HG02763 (cell line): ENCODE data around the gene KRTAP10-2.
"Not testable (repeated sequence)": the region's sequence is repeated elsewhere in the genome, so short reads cannot be mapped to it uniquely, and the experiment has no call there.

Experiments
- ATAC-seq: cut with Tn5 transposase; IDR thresholded peaks from one replicate; pipeline ENCODE4 v1.9.1; 2021; ENCODE audit warnings: mild to moderate bottlenecking, moderate library complexity; ENCODE audit not compliant: unreplicated experiment

The KRTAP10-2 gene

DNA sequence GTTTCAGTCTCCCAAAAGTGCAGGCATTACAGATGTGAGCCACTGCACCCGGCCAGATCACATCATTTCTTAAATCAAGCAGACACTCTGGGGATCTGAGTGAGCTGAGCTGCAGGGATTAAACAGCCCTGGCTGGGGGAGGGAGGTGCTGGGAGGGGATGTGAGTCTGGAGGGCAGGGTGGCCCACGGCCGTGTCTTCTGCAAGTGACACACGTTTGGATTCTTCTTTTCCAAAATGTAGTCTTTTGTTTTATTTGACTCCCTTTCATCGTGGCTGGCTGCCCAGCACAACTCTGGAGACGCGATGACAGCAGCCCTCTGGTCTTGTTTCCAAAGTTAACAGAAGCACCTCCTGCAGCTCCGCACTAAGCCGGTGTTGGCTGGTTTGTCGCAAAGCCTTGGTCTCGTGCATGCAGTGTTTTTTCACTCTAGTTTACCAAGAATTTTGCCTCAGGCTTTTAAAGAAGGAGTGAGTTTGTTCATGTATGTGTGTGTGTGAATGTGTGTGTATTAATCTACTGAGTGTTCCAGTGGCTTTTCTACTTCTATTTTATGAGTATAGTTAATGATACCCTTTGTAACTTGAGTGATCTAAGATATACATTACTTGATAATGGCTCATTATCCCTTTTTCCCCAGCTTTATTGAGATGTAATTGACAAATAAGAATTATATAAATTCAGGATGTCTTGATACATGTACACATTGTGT lies 31.9 kb upstream of the KRTAP10-2 start:
- ATAC-seq: no peak

DNA sequence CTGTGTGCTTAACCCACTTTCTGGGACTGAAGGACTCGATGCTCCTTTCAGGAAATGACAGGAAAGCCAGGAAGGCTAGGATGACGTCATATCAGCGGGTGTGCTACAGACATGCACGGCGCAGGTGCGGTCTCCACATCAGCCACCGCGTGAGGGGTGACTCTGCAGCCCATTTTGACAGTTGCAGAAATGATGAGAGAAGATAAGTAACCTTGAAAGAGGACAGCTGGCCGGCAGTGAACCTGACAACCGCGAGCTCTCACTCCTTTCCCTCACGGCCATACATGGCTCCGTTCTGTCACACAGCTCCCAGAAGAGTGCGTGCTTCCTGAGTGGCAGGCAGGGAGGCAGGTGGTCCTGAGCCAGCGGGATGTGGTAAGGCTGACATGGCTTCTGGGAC lies 30.8 kb upstream of the KRTAP10-2 start:
- ATAC-seq: no peak

DNA sequence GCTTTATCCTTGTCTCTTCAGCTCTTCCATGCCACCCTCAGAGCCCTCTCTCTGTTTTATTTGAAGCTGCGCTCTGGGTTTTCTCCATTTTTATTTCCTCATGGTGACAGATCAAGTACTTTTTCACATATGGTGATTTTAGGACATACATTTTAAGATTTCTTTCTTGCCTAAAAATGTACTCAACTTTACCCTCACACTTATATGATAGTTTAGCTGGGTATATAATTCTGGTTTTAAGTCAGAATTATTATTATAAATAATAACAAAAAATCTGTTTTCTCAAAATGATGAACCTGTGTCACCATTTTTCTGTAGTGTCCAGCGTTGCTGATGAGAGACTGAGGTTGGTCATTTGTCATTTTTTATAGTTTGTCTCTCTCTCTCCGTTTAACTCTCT lies 29.9 kb upstream of the KRTAP10-2 start:
- no peak for ATAC-seq

DNA sequence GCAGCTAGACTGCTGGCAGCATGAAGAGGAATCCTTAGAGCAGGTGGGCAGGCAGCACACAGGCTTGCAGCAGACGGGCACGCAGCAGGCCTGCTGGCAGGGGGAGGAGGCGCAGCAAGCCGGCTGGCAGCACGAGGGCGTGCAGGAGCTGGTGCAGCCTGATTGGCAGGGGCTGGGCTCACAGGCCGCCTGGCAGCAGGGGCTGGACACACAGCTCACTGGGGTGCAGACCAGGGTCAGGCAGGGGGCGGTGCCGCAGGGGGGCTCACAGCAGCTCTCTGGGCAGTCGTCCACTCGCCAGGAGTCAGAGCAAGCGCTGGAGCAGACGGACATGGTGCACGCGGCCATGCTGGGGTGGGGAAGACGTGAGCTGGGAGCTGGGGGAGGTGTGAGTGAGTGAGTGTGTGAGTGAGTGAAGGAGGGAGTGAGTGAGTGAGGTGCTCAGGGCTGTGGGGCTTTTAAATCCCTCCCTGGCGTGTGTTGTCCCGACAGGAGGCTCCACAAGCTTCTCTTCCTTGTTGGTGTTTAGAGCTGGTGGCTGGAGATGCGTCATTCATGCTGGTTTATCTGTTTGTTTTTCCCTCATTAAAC lies 29.0 kb upstream of the KRTAP10-2 start, which contains the start of gene KRTAP10-5:
KRTAP10-5 (minus strand) TSS at position 374 of the 591 bp plus-strand sequence; CDS start at position 348, 26 bp downstream.
- not testable (repeated sequence) for ATAC-seq

DNA sequence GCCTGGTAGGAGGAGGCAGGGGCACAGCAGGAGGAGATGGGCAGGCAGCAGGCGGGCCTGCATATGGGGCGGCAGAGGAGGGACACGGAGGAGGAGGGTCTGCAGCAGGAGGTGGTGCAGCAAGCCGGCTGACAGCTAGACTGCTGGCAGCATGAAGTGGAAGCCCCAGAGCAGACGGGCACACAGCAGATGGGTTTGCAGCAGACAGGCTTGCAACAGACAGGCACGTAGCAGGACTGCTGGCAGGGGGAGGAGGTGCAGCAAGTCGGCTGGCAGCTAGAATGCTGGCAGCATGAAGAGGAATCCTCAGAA lies 28.5 kb upstream of the KRTAP10-2 start:
- ATAC-seq: no peak

DNA sequence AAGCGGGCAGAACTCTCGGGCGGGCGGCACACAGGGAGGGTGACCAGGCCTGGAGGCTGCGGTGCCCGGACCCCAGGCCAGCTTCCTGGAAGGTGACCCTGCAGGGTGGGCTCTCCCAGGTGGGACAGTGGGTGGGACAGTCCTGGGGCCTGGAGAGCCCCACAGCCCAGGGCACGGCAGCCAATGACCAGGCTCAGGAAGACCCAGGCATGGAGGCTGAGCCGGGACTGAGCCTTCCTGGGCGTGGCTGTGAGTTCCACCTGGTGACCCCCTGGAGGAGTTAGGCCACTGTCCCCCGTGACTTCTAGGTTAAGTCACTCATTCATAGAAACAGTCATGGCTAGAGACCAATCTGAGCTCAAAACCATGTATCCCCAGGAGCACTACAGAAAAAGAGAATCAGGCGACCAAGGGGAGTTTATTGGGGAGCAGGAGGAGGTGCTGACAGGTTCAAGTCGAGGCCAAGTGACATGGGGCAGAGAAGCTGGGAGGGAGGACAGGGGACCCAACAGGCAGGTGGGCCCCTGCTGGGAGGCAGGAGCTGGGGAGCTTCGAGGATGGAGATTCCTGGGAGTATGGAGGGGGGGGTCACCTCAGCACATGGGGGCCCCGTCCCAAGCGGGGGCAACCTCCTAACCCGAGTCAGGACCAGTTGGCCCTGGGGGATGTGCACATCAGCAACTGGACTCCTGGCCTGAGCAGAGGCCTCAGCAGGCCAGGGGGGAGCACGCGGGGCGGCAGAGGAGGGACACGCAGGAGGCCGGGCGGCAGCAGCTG lies 27.9 kb upstream of the KRTAP10-2 start:
- ATAC-seq: no peak

DNA sequence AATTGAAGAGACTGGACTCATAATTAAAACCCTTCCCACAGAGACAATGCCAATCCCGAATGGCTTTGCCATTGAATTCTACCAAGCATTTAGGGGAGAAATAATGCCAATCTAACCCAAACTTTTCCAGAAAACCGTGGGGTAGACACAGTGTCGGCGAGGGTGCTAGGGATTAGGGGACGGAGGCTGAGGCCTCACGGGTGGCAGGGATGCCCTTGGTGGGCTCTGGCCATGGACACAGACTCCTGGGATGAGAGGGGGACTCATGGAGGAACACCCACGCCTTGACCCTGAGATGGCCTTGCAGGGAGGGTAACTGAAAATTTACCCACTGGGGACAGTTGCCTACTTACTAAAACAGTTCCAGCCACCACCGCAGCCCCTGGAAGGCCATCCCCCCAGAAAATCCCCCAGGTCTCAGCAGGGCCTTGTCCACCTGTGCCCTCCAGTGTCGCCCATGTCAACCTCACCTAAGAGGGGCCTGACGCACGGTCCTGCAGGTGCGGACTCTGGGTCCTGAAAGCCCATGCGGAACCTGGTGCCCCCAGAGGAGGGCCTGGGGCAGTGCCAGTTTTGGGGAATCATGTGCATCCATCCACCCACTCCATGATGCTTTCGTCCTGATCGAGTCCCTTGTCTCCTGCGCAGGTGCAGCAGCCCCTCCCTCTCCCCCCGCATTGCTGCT lies 27.2 kb upstream of the KRTAP10-2 start:
- no peak for ATAC-seq

DNA sequence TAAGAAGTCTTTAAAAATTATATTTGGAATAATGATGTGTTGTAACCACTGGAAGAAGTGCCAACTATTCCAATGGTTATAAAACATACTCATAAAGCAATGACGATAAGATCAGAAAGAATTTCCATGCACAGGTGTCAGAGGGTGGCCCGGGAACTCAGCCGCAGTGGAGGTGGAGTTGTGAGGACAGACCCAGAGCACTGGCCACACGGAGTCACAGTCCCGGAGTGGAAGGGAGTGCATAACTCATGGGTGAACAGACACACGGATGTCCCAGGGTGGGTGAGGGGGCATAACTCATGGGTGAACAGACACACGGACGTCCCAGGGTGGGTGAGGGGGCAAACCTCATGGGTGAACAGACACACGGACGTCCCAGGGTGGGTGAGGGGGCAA lies 24.7 kb upstream of the KRTAP10-2 start:
- no peak for ATAC-seq

DNA sequence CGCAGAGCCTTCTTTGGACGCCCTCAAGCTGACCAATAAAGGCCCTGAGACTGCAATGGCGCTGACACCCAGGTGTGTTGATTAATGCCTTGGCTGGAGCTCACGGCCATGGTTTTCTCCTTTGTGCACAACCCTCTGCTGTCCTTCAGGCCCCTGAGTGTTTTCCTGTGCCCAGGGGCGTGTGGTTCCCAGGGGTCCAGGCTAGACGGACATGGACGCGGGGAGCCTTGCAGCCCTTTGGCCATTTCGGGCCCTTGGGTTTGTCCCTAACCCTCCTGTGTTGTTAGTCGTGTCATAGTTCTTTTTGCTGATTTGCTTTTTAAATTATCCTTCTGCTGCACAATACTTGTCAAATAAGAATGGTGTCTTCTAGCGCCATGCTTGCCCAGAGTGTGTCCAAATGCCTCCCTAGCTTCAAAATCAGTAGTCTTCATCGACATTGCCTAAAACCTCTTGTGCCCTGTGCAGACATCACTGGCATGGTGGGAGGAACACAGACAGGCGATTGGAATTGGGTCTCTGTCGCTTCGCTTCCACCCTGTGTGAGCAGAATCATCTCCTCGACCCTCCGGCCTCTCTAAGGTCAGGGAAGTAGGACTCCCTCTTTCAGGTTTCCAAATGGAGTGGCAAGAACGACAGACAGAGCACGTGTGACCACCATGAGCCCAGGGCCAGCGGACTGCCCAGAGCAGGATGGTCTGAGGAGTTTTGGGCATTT lies 24.2 kb upstream of the KRTAP10-2 start:
- no peak for ATAC-seq

DNA sequence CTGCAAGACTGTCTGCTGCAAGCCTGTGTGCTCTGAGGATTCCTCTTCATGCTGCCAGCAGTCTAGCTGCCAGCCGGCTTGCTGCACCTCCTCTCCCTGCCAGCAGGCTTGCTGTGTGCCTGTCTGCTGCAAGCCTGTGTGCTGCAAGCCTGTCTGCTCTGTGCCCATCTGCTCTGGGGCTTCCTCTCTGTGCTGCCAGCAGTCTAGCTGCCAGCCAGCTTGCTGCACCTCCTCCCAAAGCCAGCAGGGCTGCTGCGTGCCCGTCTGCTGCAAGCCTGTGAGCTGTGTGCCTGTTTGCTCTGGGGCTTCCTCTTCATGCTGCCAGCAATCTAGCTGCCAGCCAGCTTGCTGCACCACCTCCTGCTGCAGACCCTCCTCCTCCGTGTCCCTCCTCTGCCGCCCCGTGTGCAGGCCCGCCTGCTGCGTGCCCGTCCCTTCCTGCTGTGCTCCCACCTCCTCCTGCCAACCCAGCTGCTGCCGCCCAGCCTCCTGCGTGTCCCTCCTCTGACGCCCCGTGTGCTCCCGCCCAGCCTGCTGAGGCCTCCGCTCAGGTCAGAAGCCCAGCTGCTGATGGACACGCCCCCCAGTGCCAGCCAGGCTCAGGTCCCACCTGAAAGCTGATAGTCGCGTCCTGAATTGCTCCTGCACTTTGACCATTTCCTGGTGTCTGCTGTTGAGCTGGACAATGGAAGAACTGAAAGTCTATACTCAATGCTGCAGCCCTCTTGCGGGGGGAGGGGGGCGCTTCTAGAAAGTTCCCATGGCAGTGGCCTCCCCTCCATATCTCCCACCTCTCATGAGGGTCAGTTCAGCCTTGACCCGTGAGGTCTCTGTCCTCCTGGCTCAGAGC lies 23.4 kb upstream of the KRTAP10-2 start:
- no peak for ATAC-seq

DNA sequence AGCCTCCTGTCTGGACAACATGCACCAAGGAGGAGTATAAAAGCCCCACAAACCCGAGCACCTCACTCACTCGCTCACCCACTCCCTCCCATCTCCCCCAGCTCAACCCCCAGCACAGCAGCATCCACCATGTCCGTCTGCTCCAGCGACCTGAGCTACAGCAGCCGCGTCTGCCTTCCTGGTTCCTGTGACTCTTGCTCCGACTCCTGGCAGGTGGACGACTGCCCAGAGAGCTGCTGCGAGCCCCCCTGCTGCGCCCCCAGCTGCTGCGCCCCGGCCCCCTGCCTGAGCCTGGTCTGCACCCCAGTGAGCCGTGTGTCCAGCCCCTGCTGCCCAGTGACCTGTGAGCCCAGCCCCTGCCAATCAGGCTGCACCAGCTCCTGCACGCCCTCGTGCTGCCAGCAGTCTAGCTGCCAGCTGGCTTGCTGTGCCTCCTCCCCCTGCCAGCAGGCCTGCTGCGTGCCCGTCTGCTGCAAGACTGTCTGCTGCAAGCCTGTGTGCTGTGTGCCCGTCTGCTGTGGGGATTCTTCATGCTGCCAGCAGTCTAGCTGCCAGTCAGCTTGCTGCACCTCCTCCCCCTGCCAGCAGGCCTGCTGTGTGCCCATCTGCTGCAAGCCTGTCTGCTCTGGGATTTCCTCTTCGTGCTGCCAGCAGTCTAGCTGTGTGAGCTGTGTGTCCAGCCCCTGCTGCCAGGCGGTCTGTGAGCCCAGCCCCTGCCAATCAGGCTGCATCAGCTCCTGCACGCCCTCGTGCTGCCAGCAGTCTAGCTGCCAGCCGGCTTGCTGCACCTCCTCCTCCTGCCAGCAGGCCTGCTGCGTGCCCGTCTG lies 22.5 kb upstream of the KRTAP10-2 start, which contains the start of gene KRTAP10-4:
KRTAP10-4 (plus strand) TSS at position 100 of the 827 bp plus-strand sequence; CDS start at position 130, 30 bp downstream.
- ATAC-seq: not testable (repeated sequence)

DNA sequence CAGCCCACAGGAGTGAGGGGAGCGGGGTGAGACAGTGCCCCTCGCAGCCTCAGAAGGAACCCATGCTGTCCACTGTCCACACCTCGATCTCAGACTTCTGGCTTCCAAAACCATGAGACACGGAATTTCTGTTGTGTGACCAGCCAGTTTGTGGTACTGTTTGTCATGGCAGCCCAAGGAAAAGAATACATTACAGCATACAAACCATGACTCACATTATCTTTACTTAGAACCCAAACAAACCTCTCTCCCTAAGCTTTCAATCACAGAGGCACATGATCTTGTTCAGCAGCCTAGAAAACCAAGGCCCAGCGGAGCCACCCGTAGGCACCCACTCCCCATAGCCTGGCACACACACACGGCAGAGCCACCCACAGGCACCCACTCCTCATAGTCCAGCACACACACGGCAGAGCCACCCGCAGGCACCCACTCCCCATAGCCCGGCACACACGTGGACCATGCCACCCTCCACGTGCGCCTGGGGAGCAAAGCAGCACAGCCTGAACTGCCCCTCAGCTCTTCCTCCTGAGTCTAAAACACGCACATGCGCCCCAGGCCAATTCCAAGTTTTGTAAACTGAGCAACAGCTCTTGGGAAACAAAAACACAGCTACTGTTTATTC lies 21.8 kb upstream of the KRTAP10-2 start:
- ATAC-seq: no peak

DNA sequence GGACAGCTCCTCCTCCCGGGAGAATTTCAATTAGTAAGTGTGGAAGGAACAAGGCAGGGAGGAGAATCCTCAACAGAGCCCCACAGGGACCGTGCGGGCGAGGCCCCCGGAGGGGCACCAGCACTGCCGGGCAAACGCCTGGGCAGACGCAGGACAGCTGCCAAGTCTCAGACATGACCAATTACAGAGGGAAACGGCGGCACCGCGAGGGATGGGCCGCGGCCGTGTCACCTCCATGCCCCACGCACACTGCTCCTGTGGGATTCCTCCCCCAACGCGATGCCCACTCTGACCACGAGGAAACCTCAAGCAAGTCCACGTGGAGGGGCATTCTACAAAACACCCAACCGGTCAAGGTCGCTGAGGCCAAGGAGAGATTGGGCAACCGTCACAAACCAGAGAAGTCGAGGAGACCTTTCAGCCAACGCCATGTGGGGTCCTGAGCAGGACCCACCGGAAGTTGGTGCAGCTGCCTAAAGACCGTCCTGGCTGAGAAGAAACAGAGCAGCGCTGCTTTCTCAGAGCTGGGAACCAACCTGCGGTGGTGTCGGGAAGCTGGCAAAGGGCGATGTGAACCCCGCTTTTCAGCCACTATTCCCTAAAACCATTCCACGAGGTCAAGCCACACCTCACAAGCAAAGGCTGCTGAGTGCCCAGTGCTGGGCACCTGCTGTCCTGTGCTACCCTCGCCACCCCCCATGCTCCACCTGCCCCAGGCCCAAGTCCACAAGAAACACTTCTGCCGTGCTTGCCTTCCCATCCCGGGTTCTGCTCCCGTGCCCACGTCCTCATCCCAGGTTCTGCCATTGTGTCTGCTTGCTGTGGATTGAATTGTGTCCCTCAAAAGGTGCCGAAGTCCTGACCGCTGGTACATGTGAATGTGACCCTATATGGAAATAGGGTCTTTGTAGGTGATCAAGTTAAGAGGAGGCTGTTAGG lies 20.8 kb upstream of the KRTAP10-2 start:
- no peak for ATAC-seq

DNA sequence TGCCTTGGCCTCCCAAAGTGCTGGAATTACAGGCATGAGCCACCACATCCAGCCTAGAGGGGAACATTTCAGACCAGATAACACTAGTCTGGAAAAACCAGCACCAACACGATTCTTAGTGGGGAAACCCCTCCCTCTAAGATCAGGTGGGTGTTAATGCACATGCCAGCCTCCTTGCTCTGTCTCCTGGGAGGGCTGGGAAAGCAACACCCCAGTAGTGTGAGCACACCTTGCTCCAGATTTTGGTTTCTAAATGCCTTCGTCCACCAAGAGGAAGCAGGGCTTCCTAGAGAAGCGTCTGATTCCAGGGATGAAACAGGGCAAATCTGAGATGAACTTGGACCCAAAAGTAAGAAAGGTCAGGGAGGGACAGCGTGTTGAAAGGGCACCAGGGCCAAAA lies 20.0 kb upstream of the KRTAP10-2 start:
- no peak for ATAC-seq

DNA sequence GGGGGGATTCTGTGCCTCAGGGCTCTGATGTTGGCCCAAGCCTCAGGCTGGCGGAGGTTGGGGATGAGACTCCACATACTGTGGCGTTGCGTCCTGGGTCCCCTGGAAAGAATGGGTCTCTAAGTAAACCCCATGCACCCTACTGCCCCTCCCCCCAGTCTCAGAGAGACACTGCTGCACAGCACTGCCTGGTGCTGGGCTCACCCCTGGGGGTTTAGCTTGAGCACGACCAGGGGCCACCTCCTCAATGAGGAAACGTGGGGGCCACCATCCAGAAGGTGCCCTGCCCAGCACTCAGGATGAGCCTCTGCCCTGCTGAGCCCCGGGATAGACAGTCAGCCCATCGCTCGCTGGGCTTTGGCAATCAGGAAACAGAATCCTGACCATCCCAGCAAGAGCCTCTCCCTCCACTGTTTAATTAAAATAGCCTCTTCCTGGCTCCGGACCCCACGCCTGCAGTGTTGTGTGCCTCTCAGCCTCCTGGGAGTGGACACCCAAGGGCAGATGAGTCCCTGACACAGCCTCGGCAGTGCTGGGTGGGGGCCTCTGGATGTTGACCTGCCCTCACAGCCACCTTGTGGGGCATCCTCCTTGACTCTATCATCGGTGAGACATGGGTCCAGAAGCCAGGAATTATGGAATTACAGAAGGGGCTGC lies 18.7 kb upstream of the KRTAP10-2 start:
- no peak for ATAC-seq

DNA sequence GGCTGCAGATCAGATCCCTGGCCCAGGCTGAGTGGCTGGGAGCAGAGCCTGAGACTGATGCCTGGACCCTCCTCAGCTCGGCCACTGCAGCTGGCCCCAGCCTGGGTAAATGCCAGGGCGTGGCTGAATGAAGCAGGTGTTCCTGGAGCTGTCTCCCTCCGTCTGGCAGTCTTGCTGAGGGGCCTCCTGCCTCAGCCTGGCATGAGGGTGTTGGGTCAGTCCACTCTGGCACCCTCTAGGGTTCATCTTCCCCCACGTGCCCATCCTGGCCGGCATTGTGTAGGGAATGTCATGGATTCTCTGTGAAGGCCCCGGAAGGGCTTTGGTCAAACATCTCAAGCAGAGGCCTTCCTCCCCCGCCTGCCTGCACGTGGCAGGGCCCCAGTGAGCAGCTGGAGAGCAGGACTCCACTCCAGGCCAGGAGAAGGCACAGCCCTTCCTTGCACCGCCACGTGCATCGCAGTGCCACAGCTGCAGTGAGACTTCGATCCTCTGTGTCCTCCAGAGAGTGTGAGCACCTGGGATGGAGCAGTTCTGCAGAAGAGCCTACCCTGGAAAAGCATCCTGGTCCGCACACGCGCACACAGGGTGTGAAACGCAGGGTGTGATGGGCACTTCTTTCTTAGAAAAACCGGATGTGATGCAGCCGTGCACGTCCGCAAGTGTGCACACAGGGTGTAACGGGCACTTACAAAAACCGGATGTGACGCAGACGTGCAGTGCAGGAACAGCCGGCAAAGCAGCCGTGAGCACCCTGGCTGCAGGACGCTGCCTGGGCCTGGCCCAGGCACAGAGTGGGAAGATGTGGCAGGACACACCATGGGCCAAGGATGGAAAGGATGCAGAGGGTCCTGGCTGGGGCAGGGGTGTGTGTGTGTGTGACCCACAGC lies 17.6 kb upstream of the KRTAP10-2 start:
- ATAC-seq: no peak
